Activated CD8-positive, alpha-beta memory T cell treated with anti-CD3 and anti-CD28 coated beads, Interleukin-2, amount 50 U/mL, for 4 hours (primary cell): ENCODE measurements around the gene HDAC4.

Source experiments
- DNase-seq: peaks from one replicate; pipeline ENCODE4 v3.0.0-alpha.2; 2020

The HDAC4 gene

DNA sequence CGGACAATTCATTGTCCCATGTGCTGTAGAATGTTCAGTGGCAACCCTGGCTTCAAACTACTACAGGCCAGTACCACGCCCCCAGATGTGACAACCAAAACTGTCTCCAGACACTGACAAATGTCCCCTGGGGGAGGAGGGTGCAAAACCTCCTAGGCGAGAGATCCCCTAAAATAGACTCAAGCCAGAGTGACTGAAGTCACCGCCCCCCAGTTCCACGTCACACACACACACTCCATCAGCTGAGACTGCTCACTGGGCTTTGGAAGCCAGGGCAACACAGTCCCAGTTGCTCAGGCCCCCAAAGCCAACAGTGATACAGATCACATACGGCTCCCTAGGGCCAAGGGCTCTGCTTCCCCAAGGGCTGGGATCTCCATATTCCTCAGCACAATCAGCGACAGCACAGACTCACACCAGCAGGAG, 19.1 kb downstream of the HDAC4 start:
- peak; percentile 13 for DNase-seq

- DNase-seq: peak; percentile 67
Measured at GRCh38 chr2:239380831-239381708, 19.8 kb downstream of the HDAC4 start.

DNA sequence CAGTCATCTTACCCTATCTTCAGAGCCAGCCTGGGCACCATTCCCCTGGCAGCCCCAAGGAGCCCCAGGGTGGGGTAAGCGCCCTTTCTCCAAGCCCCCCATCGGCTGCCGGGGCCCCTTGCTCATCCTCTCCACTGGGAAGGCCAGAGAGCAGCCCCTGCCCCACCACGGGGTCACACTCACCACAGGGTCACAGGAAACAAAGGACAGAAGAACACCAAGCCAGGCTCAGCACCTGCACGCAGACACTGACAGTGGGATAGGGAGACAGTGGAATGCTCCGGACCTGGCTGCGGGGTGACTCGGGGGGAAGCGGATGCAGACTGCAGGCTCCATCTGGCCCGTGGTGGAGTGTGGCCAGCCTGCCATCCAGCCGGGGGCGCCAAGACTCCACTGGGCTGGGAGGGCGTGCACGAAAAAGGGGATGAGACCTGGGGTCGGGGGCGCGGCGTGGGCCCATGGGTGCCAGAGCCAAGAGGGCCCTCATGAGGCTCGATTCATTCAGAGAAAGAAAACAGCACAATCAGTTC, 21.1 kb downstream of the HDAC4 start:
- DNase-seq: peak; percentile 19

GRCh38 chr2:239378918-239379640, 21.7 kb downstream of the HDAC4 start:
- peak; percentile 12 for DNase-seq

DNA sequence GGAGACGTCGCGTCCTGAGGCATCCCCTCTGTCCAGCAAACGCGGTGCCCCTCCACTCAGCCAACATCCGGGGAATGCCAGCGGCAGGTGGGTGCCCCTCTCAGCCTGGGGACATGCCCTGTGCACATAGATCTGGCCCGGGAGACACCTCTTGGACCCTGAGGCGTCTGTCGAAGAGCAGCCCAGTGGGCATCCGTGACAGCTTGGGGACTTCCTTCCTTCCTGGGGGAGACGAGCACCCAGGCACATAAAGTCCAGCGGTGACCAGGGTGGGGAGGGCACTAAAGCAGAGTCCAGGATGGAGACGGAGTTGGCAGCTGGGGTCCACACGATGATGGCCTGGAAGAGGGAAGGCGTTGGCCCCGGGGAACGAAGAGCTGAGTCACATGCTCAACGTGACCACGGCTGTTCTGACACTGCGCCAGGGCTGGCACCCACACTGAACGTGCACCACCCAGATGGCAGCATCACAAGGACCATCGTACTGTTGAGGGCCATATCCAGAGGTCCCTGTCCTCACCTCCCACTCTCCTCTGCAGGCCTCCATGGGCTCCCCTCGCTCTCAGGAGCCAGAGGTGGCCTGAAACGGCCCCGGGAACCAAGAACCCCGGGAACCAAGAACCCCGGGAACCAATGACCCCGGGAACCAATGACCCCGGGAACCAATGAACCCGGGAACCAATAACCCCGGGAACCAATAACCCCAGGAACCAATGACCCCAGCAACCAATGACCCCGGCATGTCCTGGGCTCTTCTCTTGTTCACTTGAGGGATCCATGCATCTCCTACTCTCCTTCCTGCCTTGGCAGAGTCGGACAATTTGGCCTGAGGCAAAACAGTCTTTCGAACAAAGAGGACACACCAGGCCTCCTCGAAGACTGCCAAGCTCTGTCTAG, 22.6 kb downstream of the HDAC4 start:
- peak; percentile 4 for DNase-seq

DNA sequence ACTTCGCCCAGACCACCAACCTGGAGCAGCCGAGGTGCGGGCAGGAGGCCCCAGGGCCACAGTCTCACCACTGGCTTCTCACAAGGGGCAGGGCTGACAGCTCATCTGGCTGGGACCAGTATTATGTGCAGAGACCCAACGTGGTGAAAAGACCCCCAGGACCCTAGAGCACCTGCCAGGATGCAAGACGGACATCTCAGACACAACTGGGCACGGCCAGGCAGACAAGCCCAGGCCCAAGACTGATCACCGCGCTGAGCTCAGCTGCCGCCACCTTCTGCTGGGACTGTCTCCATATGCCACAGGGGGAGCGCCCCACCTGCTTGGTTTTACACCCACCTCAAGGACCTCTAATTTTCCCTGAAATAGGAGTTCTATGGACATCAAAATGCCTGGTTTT, 23.2 kb downstream of the HDAC4 start:
- no peak for DNase-seq

GRCh38 chr2:239376942-239377531, 23.8 kb downstream of the HDAC4 start:
- DNase-seq: no peak

DNA sequence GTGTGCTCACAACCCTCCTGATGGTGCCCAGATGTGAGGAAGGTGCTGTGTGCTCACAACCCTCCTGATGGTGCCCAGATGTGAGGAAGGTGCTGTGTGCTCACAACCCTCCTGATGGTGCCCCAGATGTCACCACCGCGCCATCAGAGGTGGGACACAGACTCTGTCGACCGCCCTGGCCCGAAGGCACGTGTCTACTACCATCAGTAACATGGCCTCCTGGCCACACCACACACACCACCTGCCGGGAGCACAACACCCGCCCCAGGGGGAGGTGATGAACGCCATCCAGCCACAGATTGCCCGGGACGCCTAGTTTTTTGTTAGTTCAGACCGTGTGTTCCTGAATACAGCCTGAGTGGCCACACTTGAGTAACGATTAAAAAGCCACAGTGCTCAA, 24.5 kb downstream of the HDAC4 start:
- DNase-seq: no peak

- DNase-seq: no peak
Measured at GRCh38 chr2:239375278-239376061, 25.4 kb downstream of the HDAC4 start.

DNA sequence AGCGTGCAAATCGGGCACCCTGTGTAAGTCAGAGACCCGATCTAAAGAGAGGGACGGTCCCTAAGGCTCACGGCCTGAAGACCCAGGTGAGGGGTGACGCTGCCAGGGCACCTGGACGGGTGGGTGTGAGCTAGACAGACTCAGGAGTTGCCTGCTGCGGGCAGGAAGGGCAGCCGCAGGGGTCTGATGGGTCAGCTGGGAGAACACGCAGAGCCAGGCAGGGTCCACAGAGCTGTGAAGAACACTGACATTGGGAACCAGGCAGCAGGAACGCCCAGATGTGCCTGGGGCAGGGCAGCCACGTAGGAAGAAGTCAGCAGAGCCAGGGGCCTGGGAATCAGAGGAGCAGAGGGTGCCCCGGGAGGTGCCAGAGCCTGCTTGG, 25.9 kb downstream of the HDAC4 start:
- no peak for DNase-seq

DNA sequence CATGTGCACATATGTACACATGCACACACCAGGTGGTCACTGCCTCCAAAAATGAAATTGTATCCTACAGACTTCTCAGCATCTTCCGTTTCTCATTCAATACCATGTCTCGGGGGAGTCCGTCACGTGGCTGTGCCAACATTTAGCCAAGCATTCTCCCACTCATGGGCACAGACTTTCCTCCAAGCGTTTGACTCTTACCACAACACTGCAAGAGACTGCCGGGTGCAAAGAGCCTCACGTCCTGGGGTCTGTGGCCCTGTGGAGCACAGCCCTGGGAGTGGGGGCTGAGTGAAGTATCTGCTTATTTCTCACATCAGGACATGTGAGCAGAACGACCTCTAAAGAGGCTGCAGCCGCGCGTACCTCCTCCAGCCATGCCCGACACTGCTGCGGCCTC, 28.0 kb downstream of the HDAC4 start:
- DNase-seq: no peak

DNA sequence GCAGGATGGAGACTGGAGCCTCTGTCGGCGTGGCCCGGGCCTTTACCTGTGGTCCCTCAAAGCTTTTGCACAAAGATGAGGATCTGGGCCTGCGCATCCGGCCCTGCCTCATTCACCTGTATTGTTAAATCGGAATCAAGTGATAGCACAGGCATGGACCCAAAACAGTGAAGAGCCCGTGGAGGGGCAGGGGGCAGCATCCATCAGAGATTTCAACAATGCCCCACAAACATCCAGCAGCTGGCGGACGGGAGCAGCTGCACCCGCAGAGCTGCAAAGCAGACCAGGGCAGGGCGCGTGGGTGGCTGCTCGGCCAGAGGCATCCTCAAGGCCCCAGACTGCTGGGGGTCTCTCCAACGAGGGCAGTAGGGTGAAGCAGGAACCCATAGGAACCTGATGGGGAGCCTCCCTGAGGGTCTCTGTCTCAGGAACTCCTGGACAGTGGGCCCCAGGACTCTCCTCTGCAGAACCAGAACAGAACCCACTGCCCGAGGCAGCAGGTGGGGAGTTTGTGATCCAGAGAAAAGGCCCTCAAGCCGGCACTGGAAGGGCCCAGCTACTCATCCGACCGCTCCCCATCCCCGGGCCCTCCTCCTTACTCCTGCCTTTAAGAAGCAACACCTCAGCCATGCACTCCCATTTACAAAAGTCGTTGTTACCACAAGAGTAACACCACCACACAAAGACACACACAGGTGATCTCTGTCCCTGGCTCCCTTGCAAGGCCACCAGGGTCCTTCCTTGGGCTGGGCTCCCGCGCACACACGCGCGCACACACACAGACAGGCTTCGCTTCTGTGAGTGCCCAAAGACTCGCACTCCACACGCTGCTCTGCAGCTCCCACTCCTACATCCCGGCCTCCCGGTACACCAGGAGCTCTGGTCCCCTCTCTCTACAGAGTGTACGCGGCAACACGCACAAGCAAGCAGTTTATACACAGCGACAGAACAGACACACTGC, 28.8 kb downstream of the HDAC4 start:
- DNase-seq: no peak

GRCh38 chr2:239370876-239371725, 29.7 kb downstream of the HDAC4 start:
- DNase-seq: no peak

GRCh38 chr2:239370403-239370802, 30.4 kb downstream of the HDAC4 start:
- DNase-seq: no peak

- peak; percentile 55 for DNase-seq
Measured at GRCh38 chr2:239369631-239370161, 31.1 kb downstream of the HDAC4 start.

- DNase-seq: no peak
Measured at GRCh38 chr2:239368906-239369552, 31.8 kb downstream of the HDAC4 start.

DNA sequence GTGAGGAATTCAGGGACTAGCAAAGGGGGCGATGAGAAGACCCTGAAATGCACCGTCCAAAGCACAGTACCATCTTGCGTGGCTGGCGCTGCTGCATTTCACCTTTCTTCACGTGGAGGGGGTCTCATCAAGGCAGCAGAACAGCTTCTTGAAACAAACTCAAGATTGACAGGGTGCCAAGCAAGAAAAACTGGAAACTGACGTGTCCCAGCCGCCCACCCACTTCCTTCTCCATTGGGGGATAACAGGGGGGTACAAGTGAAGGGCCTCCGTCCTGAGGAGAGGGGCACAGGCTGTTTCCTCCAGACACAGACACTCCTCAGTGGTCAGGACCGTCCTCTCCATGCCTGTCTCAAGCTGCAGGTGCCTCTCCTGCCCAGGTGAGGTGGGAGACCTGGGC, 32.5 kb downstream of the HDAC4 start:
- DNase-seq: no peak

GRCh38 chr2:239366740-239367139, 34.1 kb downstream of the HDAC4 start:
- no peak for DNase-seq
